ENCODE measurements around the gene TDP1. TPM values are rescaled to one million over a fixed set of nuclear protein-coding genes. Genes with fewer than 3 reads are reported as not detected.

TDP1 gene
- total and polyA plus RNA-seq, 12 donors = 2.3 to 24.8 (median 9.6) TPM

- Histone ChIP-seq H3K4me1 (replicated peaks in 1 of 2) (no peaks in the 10 kb centered on the region), H3K27ac (no peak overlapping the region), H3K27me3 (no peaks in the 10 kb centered on the region), H3K36me3 (replicated peaks in 1 of 2) (peaks cover 0 to 15% of the 10 kb centered on the region in 2 donors), H3K4me3 (no peak overlapping the region), H3K9me3 (replicated peaks in 1 of 3) (no peaks in the 10 kb centered on the region)
- intact Hi-C loops (cut with DNase I) = no loop called here
- DNase-seq = no peak
- TF ChIP-seq CTCF (IDR thresholded peaks at IDR 0.05) (no peak), POLR2A (IDR thresholded peaks at IDR 0.05) (no peak)
- 95 to 98% (median 96%) methylated on average over 10 of the region's 10 CpGs for WGBS, 4 donors
Measured at GRCh38 chr14:89963288-89963978, 7.7 kb downstream of the TDP1 start.

GRCh38 chr14:89965839-89966238 lies 10.1 kb downstream of the TDP1 start:
- Histone ChIP-seq H3K27me3 (no peaks in the 10 kb centered on the region), H3K27ac (no peak overlapping the region), H3K4me1 (replicated peaks in 1 of 2) (no peaks in the 10 kb centered on the region), H3K9me3 (replicated peaks in 1 of 3) (no peaks in the 10 kb centered on the region), H3K4me3 (no peak overlapping the region), H3K36me3 (replicated peaks in 1 of 2) (peaks cover 0 to 18% of the 10 kb centered on the region in 2 donors)
- DNase-seq = no peak
- TF ChIP-seq CTCF (IDR thresholded peaks at IDR 0.05) = no peak
- no peak for TF ChIP-seq POLR2A (IDR thresholded peaks at IDR 0.05)
- 87 to 98% (median 92%) methylated on average over 1 of the region's 1 CpG for WGBS, 4 donors
- intact Hi-C loops (cut with DNase I) = no loop called here

GRCh38 chr14:89973234-89973823 lies 17.6 kb downstream of the TDP1 start:
- H3K36me3 ChIP-seq (replicated peaks in 1 of 2) = peaks cover 0 to 24% of the 10 kb centered on the region in 2 donors
- H3K9me3 ChIP-seq (replicated peaks in 1 of 3) = no peaks in the 10 kb centered on the region
- TF ChIP-seq POLR2A (IDR thresholded peaks at IDR 0.05) (no peak), CTCF (IDR thresholded peaks at IDR 0.05) (peak; percentile 64 to 91 (median 78))
- peak; percentile 65 to 89 (median 74) for DNase-seq
- no peaks in the 10 kb centered on the region for H3K27me3 ChIP-seq
- no peak overlapping the region for H3K4me3 ChIP-seq
- H3K4me1 ChIP-seq (replicated peaks in 1 of 2) = no peaks in the 10 kb centered on the region
- WGBS, 4 donors = 52 to 60% (median 57%) methylated on average over 7 of the region's 7 CpGs
- intact Hi-C loops (cut with DNase I) = loop anchor here (2.0 to 10.0 kb wide), 2 partner anchors 261 kb away; no protein-coding TSS in a partner anchor
- no peak overlapping the region for H3K27ac ChIP-seq

GRCh38 chr14:89977668-89978067 lies 21.9 kb downstream of the TDP1 start:
- Histone ChIP-seq H3K36me3 (replicated peaks in 1 of 2) (peaks cover 0 to 20% of the 10 kb centered on the region in 2 donors), H3K27ac (no peak overlapping the region), H3K4me3 (no peak overlapping the region), H3K9me3 (replicated peaks in 1 of 3) (no peaks in the 10 kb centered on the region), H3K4me1 (replicated peaks in 1 of 2) (no peaks in the 10 kb centered on the region), H3K27me3 (no peaks in the 10 kb centered on the region)
- intact Hi-C loops (cut with DNase I) = loop anchor here in 1 of 2 donors (10.0 kb wide), 1 partner anchor 257 kb away; no protein-coding TSS in a partner anchor
- no peak for DNase-seq
- TF ChIP-seq POLR2A (IDR thresholded peaks at IDR 0.05) = no peak
- TF ChIP-seq CTCF (IDR thresholded peaks at IDR 0.05) = no peak
- 93 to 100% (median 98%) methylated on average over 4 of the region's 4 CpGs for WGBS, 4 donors
